Stimulated activated CD4-positive, alpha-beta T cell treated with anti-CD3 and anti-CD28 coated beads, Interleukin-2, amount 100 ng/mL, for 24 hours (primary cell): ENCODE data around the gene CLASP1.
A peak's percentile ranks its signal among the peaks of the same experiment; 100 is the strongest.
"Not testable (repeated sequence)": the region's sequence is repeated elsewhere in the genome, so short reads cannot be mapped to it uniquely, and the experiment has no call there.

Experiments
- DNase-seq, 2 donors: peaks; one replicate each; pipeline ENCODE4 v3.0.0-alpha.2; 2020

The CLASP1 gene

GRCh38 chr2:121659933-121660332 is 10.7 kb upstream of the CLASP1 start:
- DNase-seq: no peak

GRCh38 chr2:121658393-121658792 is 9.1 kb upstream of the CLASP1 start:
- DNase-seq: not testable (repeated sequence)

GRCh38 chr2:121653035-121653434 is 3.8 kb upstream of the CLASP1 start:
- no peak for DNase-seq

GRCh38 chr2:121650315-121650930 is 1.2 kb upstream of the CLASP1 start:
- peak in 1 of 2 donors; percentile 31 for DNase-seq

DNA sequence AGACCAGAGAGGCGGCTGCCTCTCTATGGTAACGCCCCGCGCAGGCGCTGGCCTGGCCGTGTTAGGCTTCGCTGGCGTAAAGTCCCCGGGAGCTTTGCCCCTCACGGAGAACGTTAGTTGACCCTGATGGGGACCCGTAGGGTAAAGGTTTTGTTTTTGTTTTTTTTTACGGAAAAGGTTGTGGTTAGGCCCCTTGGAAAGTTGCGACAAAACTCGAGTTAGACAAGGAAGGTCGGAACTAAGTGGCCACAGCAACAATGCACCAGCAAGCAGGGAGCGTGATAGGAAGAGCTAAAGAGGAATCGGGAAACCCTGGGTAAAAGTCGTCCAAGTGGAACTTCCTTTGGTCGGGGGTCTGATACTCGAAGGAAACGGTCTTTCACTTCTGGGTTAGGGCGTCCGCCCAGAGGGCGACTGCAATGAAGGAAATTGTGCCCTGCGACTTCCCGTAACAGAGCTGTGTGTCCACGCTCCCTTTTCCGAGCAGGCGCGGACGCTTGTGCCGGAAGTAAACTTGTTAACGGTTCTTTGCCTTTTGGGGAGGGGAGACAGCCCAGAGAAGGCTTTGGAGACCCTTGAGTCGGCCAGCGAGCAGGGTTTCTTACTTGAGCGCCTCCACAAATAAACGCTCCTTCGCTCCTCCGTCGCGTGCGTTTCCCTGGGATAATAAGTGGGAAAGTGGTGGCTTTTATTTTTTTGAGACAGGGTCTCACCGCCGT is 493 bp upstream of the CLASP1 start:
- peak; percentile 93 to 95 for DNase-seq

DNA sequence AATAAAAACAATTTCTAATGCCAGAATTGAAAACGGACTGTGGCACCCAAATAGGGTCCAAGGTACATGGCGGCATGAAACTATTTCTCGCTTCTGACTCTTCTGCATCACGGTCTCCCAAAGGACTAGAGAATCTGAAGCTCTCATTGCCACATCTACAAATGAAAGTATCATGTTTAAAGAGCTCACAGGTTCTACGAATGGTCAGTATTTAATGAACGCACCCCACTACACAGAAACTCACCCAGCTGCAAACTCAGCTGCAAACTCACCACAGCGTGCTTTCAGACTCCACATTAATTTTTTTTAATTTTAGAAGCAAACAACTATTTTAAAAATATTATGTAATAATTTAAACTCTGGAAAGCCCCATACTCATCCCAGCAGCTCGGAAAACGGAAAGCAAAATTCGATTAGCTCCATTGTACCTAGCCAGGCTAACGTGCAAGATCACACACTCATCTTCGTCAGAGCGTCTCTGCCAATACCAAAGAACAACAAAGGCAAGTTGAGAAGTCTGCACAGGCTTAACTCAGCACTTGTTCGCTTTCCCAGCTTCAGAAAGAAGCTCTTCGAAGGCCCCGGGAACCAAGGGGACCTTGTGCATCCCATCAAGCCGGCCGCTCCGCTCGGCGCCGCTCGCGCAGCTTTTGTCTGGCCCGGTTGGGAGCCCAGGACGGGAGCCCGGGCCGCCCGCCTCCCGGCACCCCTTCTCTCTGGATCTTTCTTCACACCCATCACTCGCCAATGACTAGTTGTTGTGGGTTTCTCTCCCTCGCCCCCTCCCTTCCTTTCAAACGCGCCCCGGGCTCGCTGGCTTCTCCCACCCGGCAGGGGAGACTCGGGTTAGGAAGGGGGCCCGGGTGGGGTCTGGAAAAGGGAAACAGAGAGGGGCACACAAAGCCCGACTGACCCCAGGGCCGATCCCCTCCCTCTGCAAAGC is 785 bp downstream of the CLASP1 start:
- DNase-seq: peak; percentile 53 to 64

GRCh38 chr2:121647396-121647795 is 1.9 kb downstream of the CLASP1 start:
- DNase-seq: no peak

DNA sequence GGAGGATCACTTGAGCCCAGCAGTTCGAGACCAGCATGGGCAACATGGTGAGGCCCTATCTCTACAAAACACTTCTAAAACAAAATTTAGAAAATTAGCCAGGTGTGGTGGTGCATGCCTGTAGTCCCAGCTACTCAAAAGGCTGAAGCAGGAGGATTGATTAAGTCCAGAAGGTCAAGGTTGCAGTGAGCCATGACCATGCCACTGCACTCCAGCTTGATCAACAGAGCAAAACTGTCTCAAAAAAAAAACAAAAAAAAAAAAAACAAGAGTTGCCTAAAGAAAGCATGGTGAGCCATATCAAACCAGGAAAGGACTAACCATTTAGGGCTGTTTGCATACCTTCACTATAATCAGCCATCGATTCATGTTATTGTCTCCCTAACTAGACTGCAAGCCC is 4.5 kb downstream of the CLASP1 start:
- no peak for DNase-seq

DNA sequence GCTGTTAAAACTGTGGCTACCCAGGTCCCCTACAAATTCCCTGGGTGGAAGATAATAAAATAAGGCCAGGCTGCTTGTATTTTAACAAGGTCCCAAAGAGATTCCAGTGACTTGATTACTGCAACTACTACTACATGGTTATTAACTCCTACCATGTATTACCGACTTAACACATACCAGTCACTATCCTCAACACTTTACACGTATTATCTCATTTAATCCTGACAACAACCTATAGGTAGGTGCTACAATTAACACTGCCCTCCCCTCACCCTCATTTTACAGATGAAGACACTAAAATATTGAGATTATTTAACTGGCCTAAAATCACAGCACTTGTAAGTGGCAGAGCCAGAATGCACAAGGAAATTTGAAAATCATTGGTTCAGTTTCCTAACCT is 5.4 kb downstream of the CLASP1 start:
- no peak for DNase-seq

DNA sequence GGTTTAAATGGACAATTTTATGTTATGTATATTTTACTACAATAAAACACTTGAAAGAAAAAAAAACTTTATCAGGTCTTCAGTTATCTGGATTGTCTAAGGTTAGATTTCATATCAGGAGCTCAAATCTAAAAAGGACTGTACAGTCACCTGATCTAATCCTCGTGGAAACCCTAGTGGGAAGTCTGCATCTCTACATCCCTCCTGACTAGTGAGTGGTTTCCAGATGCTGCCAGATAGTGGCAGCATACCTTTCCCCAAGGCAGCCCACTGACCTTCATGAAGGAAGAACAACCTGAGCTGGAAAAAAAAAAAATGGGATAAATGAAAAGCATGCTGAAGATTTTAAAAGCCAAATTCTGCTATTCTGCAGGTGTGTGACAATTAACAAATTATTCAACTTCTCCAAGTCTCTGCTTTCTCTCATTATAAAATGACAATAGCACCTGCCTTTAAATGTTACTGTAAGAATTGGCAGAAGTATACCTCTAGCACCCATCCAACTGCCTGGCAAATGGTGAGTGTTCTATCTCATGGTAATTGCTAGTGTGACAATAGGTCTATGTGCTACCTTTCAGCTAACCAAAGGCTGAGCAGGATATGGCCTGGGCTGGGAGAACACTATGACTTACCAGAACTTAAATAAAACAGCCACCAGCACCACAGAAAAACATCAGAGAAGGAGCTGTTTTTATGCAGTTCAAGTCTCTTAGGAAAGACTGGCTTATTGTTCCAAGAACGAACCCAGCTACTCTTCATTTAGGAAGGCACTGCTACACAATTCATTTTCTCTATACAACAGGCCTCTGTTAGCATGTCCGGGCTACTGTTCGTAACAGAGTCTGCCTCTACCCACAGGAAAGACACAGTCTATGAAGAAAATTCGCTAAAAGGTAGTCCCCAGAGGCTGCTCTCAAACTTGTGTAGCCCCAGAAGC is 8.6 kb downstream of the CLASP1 start:
- DNase-seq: no peak

DNA sequence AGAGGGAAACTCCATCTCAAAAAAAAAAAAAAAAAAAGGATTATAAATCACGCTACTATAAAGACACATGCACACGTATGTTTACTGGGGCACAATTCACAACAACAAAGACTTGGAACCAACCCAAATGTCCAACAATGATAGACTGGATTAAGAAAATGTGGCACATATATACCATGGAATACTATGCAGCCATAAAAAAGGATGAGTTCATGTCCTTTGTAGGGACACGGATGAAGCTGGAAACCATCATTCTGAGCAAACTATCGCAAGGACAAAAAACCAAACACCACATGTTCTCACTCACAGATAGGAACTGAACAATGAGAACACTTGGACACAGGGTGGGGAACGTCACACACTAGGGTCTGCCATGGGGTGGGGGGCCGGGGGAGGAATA is 9.4 kb downstream of the CLASP1 start:
- not testable (repeated sequence) for DNase-seq

DNA sequence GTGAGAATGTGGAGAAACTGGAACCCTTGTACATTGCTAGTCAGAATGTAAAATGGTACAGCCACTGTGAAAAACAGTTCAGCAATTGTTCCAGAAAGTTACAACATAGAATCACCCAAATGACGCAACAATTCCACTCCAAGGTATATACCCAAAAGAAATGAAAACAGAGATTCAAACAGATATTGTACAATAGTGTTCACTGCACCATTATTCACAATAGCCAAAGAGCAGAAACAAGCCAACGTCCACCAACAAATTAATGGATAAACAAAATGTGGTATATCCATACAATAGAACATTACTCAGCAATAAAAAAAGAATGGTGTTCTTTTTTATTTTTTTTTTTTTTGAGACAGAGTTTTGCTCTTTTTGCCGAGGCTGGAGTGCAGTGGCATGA is 10.9 kb downstream of the CLASP1 start:
- DNase-seq: no peak

GRCh38 chr2:121635371-121635770 is 13.9 kb downstream of the CLASP1 start:
- no peak for DNase-seq

DNA sequence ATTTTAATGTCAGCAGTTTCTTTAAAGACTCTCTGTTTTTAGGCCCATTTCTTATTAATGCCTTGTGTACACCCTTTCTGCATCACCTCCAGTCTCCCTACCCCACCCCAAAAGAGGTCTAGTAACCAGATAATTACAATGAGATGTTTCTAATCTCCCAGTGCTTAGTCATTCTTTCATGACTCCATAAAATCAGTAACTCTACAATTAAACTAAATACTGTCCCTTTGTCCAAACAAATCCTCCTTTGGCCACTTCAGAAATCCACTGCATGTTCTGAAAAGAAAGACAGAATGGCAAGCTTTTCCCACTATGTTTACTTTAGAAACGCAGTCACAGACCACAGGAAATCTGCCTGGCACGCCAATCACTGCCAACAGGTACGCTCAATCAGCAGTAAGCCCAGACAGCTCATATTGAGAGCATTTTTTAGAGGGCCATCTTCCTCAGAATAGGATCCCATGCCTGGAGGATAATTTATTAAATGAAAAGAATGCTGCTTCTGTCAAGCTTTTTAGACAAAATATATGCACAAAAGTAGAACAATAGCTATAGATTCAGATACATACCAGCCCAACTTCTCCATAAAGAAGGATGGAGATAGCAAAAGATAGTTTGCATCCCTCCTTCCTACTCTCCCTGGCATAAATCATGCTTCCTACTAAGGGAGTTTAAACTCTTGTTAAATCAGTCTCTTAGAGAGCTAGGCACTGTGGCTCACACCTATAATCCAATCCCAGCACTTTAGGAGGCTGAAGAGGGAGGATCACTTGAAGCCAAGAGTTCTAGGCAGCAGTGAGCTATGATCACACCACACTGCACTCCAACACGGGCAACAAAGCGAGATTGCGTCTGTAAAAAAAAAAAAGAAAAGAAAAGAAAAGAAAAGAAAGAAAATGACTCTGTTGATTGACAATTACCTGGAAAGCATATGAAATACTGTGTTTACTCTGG is 14.6 kb downstream of the CLASP1 start:
- DNase-seq: peak in 1 of 2 donors; percentile 13

GRCh38 chr2:121633463-121633862 is 15.8 kb downstream of the CLASP1 start:
- DNase-seq: no peak

DNA sequence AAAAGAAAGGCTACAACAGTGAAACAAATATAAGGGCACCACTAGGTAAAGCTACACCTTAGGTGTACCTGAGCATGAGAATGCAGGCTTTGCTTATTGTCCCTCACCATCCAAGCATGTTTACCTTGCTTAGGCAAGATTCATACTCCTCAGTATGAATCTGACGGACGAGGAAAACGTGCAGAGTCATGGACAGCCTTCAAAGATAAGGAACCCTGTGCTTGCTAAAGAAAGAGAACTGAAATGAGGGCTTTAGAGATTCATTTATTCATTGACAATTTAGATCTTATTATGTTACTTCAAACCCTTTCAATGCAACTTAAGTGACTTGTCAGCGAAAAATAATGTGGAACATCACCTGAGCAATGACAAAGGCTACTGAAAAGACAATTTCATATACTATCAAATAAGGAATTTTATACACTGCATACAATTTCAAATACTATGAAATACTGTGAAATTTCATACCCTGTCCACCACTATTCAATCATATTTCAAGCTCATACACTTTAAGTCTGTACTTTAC is 21.7 kb downstream of the CLASP1 start:
- no peak for DNase-seq

- DNase-seq: no peak
These were observed 22.3 kb downstream of the CLASP1 start for GRCh38 chr2:121626777-121627524.

GRCh38 chr2:121625953-121626352 is 23.3 kb downstream of the CLASP1 start:
- DNase-seq: no peak

- no peak for DNase-seq
These were observed 32.1 kb downstream of the CLASP1 start for GRCh38 chr2:121617042-121617599.

GRCh38 chr2:121613774-121614173 is 35.5 kb downstream of the CLASP1 start:
- DNase-seq: no peak
